Activated CD4-positive, alpha-beta T cell treated with anti-CD3 and anti-CD28 coated beads, Interleukin-2, amount 50 U/mL, for 1 hour (primary cell): ENCODE results near the gene TRIM44.
"Not testable (repeated sequence)": the region's sequence is repeated elsewhere in the genome, so short reads cannot be mapped to it uniquely, and the experiment has no call there.

Experiments
- DNase-seq: peaks from one replicate; pipeline ENCODE4 v3.0.0-alpha.2; 2020

TRIM44 gene

DNA sequence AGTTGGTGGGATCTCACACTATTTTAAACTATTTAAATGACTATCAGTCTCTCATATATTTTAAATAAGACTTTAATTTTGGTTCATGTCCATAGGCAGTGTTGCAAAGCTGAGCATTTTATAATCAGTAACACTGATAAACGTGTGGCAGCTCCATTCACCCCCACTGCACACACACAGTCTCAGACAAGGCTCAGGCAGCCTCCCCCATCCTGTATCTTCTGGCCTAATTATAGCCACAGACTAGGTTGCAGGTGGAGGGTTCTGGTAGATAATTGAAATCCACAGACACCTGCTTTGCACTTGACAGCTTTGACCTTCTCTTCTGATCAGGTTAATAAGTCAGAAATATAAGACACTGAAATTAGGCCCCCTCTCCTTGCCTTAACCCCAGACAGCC is 162.8 kb downstream of the TRIM44 start:
- no peak for DNase-seq

DNA sequence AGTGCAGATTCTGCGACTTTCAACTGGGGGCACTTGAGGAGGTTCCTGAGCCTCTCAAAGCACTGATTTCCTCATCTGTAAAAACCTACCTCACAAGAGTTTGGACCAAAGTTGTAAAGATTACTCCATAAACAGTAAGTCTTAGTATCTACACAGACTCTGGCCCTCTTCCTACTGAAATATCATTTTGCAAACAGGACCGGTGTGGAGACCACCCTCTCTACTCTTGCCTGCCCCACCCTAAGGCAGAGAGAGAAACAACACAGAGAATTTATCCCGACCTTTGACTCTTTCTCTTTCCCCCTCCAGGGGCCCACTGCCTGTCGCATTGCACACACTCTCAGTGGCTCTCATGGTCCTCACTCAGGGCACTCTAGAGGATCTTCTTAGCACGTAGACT is 163.4 kb downstream of the TRIM44 start:
- DNase-seq = no peak

DNA sequence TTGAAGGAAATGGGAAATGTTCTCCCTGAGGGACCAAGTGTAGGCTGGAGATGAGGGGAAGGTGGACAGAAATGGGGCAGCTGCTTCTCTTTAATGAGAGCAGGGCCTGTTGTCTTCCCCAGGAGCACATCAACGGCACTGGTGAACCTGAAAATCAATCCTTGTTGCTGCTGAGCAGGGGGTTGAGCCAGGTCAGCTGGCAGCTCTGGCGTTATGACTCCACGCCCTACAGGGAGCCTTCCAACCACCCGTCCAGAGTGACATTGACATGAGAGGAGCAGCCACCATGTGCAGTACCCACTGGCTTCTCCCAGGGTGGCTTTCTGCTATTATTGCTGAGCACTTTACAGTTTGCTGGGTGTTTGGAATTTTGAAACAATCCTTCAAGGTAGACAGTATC is 164.4 kb downstream of the TRIM44 start:
- no peak for DNase-seq

DNA sequence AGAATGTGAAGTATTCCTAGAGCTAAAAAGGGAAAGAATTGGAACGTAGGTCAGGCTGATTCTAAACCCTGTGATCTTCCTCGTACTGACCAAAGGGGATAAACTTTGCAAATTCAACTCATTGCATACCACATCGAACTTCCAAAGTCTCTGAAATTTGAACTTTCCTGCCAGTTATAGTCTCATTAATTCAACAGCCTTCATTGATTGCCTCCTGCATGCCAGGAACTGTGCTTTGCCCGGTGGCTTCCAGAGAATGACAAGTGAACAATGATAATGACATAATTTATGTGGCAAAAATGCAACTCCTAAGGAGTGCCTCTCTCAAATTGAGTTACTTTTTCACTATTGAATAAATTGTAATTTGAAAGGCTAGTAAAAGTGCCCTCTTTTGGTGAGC is 173.6 kb downstream of the TRIM44 start:
- no peak for DNase-seq

DNA sequence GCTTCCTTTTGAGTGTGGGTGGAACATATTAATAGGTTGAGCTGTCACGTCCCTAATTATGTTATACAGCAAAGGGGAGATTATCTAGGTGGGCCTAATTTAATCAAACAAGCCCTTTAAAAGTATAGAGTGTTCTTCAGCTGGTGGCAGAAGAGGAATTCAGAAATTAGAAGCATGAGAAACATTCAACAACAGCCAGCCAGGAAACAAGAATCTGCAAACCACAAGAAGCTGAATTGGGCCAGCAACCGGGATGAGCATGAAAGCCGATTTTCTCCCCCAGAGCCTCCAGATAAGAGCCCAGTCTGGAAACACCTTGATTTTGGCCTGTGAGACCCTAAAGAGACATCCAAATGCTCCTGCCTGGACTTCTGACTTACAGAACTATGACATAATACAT is 175.5 kb downstream of the TRIM44 start:
- no peak for DNase-seq

DNA sequence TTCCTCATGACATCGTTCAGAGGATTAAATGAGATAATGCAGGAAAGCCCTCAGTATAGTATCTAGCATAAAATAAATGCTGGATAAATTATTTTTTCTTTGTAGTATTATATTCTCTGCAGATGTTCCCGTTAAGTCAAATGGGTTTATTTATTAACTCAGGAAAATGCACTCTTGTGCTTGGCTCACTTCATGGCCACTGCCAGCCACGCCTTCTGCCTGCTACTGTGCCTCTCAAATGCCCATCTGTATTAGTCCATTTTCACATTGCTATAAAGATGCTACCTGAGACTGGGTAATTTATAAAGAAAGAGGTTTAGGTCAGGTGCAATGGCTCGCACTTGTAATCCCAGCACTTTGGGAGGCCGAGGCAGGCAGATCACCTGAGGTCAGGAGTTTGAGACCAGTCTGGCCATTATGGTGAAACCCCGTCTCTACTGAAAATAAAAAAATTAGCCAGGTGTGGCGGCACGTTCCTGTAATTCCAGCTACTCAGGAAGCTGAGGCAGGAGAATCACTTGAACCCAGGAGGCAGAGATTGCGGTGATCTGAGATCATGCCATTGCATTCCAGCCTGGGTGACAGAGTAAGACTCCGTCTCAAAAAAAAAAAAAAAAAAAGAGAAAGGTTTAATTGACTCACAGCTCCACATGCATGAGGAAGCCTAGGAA is 176.3 kb downstream of the TRIM44 start:
- not testable (repeated sequence) for DNase-seq

DNA sequence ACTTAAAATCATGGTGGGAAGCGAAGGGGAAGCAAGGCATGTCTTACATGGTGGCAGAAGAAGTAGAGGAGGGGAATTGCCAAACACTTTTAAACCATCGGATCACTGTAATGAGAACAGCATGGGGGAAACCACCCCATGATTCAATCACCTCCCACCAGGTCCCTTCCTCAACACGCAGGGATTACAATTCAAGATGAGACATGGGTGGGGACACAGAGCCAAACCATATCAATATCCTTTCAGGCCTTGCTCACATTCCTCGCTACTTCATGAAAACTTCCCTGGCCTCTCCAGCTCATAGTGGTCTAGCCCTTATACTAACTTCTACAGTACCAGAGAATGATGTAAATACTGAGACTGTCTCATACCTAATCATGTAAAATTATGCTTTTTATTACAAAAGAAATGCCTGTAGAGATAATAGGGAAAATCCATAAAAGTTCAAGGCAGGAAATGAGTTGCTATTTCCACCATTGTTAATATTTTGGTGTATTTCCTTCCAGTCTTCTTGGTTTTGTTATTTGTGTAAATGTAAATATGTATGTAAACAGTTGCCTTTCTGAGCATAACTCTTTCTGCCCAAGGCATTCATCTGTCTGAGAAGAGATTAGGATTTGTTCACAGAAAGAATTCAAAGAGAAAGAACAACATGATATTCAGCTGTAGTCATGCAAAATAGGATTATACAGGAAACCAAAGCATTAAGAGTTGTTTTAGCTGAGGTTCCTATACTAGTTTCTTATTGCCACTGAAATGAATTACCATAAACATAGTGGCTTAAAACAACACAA is 177.0 kb downstream of the TRIM44 start:
- DNase-seq = no peak

DNA sequence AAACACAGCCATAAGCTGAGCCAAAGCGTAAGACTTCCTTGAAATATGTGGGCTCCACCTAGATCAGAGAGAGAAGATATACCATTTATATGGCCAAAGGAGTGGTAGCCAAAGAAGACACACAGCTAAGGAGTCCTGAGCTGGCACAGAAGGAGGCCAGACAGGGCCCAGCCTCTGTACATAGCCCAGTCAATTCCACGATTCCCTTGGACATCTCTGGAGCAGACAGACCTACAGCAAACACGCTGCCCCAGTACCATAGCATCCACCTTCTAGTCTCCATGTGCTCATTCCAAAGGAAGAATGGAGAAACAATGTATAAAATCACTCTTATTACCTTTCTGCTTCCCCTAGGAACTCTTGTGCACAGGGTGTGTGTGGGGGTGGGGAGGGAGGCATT is 179.2 kb downstream of the TRIM44 start:
- DNase-seq = no peak

DNA sequence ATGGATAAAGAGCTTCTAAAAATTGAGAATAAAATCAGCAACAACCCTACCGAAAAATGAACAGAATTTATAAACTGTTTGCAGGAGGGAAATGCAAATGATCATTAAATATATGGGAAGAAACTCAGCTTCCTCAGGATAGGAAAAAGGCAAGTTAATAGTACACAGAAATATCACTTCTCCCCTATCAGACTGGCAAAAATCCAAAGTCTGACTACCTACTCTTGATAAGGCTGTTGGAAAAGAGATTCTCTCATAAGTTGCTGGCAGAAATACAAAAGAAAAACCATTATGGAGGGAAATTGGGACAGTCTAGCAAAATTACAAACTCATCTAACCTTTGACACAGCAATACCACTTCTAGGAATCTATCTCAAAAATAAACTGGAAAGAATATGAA is 180.4 kb downstream of the TRIM44 start:
- no peak for DNase-seq

DNA sequence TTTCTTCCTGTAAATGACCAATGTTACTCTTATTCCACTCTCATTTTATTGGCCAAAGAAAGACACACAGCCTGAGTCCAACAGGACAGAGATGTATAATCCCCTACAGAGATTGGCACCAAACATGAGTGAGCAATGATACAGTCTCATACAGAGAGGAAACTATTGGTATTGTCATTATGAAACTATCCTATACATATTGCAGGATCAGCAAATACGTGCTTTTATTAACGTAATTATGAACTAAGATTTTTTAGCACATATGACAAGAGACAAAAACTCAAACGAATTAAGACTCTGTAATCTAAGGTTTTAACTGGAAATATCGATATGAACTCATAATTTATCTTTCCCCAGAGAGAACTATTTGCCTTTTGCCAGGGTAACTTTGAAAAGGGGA is 182.0 kb downstream of the TRIM44 start:
- DNase-seq = no peak

DNA sequence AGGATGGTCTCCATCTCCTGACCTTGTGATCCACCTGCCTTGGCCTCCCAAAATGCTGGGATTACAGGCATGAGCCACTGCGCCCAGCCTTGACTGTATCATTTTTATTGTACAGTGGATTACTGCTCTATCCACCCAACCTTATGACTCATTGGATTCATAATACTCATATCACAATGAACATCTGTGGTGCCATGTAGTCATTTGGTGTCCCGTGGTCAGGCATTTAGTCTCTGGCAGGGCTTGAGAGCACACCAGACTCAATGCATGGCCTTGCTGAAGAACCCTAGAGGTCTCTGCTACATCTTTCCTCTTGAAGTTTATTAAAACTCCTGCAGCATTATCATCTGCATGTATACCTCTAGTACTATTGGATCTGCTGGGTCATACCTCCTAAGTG is 183.3 kb downstream of the TRIM44 start:
- DNase-seq = no peak

DNA sequence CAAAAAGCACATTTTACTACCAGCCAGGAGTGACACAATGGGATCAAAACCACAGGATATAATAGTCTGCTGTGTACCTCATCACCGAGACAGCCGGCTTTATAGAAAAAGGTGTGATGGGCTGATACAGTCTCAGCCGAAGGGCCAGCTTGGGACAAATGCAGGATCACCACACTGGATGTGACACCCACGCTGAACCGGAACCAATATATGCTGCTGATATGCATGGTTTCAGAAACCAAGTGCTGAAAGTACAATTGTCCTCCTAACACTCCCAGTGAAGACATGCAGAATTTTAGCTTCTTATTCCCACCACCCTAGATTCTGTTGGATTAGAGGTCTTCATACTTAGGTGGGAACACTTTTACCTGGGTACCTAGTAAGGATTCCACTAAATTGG is 184.3 kb downstream of the TRIM44 start:
- no peak for DNase-seq

DNA sequence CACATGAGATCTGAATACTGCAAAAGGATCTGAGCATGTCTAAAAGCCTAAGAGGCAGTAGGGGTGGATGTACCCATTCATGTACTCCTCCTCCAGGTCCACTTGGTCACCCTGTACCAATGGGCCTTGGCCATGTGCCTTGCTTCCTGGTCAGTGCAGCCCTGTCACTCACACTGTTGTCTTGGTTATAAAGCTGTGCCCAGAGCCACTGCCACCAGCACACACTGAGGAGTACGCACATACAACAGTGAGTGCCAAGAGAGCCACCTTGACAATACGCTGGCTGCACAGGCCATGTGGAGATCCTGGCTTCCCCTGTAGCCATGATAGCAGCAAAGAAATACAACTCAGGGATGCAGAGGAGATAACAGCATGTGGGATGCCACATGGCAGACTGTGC is 184.9 kb downstream of the TRIM44 start:
- DNase-seq = no peak

DNA sequence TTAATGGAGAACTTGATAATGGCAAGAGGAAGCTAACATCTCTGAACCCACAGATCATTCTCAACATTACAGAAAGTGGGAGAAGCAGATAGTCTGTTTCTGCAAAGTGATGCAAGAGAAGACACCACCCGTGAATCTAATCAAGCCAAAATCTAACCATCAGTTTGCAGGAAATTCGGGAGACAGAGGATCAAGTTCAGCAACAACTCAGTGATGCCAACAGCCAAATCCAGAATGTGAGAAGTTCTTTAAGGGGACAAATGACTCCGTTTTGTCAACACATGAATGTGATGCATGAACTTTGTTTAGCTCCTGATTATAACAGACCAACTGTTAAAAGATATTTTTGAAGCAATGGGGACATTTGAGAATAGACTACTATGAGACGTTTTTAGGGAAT is 186.0 kb downstream of the TRIM44 start:
- DNase-seq = no peak

DNA sequence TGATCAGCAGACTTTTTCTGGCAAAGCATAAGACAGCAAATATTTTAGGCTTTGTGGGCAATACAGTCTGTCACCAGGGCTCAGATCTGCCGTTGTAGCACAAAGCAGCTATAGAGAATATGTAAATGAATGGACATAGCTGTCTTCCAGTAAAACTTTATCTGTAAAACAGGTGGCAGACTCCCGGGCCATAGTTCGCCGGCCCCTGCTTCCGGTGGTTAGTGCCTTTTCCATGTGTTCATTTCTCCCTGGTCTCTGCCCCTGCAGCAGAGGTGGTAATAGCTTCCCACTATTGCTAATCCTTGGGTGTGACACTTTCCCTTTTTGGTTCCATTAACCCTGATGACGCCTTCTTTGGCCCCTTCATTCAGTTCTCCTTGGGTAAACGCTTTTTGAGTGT is 187.6 kb downstream of the TRIM44 start:
- DNase-seq = no peak

DNA sequence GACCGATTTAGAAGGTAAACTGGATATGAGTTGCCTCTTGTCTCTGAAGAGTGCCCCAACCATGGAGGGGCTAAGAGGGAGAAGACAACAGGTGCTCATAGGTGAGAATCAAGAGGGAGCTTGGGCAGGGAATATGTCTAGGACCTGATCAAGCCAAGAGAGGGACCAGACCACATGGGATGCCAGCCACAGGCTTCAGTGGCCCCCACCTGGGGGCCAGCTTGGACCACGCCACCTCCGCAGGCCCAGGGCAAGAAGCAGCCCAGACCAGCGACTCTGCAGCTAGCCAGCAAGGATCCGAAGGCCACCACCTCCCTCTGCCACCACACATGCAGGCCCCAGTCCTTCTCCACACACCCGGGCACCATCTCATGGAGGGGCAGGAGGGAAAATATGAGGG is 188.8 kb downstream of the TRIM44 start:
- DNase-seq = no peak

DNA sequence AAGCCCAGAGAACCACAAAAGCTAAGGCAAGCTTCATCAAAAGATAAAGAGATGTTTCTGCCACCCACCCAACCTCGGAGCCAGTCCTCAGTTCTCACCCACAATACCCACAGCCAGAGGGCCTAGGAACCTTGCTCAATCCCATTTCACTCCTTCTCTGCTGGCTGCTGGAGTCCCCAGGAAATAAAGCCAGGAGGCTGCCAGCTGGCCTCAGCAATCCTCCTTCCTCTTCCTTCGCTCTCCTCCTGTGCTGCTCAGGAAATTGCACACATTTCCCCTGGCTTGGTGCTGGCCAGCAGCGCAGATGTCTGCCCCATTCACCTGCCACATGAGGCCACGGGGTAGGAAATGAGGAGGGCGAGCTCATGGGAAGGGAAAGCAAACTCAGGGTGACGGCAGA is 189.5 kb downstream of the TRIM44 start:
- no peak for DNase-seq

DNA sequence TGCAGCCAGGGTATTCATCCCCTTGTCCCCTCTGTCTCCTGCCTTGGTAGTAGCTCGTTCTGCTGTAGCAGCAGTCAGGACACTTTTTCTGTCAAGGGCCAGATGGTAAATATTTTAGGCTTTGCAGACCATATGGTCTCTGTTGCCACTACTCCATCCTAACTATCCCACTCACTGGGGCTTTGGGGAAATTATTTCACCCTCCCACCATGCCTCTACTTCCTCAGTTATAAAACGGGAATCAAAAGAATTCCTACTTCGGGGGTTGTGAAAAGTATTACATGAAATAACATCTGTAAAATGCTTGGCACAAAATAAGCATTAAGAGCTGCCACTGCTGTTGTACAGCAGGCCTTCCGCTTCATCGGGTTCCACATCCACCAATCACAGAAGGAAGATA is 191.4 kb downstream of the TRIM44 start:
- no peak for DNase-seq

DNA sequence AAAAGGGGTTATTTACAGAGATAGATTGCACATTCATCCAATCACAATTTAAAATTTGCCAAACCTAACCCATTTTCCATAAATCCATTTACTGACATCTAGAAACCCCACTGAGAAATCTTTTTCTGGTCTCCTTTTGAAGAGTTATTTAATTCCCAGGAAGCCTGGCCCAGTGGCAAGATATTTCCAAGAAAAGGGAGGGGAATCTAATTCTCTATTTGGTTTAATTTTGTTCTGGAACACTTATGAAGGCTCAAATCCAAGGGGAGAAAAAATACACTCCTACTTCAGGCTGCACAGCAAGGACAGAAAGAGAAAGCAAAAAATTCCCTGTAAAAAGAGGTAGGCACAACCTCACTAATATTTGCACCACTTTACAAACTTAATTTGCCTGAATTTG is 193.1 kb downstream of the TRIM44 start:
- no peak for DNase-seq

DNA sequence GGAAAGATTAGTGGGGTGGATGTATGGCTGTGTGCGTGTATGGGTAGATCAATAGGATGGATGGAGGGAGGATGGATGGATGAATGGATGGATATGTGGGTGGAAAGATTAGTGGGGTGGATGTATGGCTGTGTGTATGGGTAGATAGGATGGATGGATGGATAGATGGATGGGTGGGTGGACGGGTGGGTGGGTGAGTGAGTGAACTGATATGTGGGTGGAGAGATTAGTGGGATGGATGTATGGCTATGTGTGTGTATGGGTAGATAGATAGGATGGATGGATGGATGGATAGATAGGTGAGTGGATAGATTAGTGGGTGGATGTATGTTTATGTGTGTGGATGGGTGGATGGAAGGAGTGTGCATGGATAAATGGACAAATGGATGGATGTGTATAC is 193.7 kb downstream of the TRIM44 start:
- no peak for DNase-seq

DNA sequence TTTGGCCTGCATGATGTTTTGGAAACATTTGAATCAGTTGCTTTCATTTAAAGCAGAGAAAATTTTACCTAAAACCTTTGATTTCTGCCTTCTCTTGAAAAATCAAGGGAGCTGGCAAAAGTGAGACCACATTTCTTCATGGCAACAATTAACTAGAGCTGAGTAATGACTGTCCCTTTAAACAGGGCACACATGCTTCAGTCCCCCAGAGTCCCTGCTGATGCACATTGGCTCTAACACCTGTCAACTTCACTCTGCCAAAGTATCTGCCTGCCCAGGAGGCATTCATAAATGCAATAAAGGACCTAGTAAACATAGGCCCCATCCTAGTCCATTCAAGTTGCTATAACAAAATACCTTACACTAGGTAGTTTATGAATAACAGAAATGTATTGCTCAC is 194.2 kb downstream of the TRIM44 start:
- no peak for DNase-seq

DNA sequence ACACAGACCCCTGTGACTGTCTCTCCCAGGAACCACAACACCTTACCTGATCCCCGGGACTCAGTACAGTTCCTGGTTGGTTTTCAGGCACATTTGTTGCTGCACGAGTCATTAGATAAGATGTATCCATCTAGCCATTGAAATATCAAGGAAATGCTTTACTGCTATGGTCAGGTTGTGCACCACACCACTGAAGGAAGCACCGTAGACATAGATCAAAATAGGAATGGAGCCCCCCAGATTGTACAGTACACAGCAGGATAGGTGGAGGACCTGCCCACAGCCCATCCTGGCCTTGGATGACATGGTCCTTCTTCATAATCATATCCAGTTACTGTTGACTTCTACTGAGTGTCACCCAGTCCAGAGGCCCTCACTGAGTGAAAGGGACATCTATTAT is 195.3 kb downstream of the TRIM44 start:
- DNase-seq = no peak

DNA sequence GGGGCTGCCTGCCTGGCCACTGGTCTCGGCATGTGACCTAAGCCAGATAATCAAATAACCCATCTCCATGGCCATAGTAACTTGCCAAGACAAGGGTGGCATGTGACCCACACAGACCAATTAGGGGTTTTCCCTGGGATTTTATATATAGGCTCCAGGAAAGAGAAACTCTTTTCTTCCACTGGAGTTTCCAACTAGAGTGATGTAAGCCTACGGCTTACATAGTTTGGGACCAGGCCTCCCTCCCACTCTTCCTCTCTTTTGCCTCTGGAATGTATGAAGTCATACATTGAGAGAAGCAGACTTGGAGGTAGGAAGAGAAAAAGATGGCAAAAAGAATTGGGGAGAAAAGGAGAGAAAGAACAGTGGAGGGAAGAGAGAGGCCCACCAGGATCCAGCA is 196.7 kb downstream of the TRIM44 start:
- no peak for DNase-seq

DNA sequence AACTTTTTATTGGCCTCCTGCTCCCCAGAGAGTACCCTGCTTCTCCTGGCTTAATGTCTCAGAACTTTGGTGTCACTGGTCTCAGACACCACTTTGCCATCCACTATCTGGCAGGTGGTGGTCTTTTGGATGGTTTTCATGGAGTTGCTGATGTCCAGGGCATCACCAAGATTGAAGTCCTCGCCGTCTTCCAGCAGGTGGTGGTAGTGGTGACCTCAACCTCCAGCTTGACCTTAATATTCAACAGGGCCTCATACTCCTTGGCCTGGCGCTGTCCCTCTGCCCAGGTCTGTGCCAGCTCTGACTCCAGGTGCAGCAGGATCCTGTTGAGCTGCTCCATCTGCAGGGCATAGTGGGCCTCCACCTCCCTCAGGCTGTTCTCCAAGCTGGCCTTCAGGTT is 197.6 kb downstream of the TRIM44 start:
- not testable (repeated sequence) for DNase-seq

DNA sequence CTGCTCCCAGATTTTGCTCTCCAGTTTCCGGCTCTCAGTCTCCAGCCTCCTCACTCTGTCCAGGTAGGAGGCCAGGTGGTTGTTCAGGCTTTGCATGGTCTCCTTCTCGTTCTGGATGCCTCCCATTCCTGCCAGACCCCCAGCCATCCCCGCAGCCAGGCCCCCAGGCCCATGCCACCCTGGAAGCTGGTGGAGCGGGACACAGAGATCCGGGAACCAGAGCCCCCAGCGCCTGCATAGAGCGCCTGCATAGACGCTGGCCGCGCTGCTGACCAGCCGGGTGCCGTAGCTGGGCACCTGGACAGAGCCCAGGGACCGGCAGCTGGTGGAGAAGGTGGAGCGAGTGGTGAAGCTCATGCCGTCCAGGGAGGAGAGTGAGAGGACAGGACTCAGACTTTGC is 198.6 kb downstream of the TRIM44 start:
- no peak for DNase-seq
